Stimulated activated CD8-positive, alpha-beta memory T cell treated with anti-CD3 and anti-CD28 coated beads, Interleukin-7, amount 100 ng/mL, for 1 hour (primary cell): Measurements from ENCODE around the gene APEH.

Experiments used
- DNase-seq, 2 donors: peaks; one replicate each; pipeline ENCODE4 v3.0.0-alpha.2; 2020; ENCODE audit warnings: low read depth in 2 of 2

The APEH gene

DNA sequence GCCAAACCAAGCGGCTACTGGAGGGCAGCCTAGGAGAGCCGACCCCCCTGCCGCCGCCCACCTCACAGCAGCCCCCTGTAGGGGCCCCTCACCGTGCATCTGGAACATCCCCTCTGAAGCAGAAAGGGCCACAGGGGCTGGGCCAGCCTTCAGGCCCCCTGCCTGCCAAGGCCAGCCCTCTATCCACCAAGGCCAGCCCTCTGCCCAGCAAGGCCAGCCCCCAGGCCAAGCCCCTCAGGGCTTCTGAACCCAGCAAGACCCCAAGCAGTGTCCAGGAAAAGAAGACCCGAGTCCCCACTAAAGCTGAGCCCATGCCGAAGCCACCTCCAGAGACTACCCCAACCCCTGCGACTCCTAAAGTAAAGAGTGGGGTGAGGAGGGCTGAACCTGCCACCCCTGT lies 23.5 kb upstream of the APEH start:
- DNase-seq, result no peak

DNA sequence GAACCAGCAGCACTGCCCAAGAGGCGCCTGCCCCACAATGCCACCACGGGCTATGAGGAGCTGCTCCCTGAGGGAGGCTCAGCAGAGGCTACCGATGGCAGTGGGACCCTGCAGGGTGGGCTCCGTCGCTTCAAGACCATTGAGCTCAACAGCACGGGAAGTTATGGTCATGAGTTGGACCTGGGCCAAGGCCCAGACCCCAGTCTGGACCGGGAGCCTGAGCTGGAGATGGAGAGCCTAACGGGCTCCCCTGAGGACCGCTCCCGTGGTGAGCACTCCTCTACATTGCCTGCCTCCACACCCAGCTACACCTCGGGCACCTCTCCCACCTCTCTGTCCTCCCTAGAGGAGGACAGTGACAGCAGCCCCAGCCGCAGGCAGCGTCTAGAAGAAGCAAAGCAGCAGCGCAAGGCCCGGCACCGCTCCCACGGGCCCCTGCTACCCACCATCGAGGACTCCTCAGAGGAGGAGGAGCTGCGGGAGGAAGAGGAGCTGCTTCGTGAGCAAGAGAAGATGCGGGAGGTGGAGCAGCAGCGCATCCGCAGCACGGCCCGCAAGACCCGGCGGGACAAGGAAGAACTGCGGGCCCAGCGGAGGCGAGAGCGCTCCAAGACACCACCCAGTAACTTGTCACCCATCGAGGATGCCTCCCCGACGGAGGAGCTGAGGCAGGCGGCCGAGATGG lies 21.8 kb upstream of the APEH start:
- DNase-seq, result no peak

DNA sequence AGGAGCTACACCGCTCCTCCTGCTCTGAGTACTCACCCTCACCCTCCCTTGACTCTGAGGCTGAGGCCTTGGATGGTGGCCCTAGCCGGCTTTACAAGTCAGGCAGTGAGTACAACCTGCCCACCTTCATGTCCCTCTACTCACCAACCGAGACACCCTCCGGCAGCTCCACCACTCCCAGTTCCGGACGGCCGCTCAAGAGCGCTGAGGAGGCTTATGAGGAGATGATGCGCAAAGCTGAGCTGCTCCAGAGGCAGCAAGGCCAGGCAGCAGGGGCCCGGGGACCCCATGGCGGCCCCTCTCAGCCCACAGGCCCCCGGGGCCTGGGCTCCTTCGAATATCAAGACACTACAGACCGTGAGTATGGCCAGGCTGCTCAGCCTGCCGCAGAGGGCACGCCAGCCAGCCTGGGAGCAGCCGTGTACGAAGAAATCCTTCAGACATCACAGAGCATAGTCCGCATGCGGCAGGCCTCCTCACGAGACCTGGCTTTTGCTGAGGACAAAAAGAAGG lies 21.2 kb upstream of the APEH start:
- DNase-seq, result no peak

DNA sequence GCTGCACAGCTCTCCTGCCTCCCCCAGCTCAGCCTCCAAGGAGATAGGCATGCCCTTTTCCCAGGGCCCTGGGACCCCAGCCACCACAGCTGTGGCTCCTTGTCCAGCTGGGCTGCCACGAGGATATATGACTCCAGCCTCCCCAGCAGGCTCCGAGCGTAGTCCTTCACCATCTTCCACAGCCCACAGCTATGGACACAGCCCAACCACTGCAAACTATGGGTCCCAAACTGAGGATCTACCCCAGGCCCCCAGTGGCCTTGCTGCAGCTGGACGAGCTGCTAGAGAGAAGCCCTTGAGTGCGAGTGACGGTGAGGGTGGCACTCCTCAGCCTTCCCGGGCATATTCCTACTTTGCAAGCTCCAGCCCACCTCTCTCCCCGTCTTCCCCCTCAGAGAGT lies 20.5 kb upstream of the APEH start:
- no peak for DNase-seq

DNA sequence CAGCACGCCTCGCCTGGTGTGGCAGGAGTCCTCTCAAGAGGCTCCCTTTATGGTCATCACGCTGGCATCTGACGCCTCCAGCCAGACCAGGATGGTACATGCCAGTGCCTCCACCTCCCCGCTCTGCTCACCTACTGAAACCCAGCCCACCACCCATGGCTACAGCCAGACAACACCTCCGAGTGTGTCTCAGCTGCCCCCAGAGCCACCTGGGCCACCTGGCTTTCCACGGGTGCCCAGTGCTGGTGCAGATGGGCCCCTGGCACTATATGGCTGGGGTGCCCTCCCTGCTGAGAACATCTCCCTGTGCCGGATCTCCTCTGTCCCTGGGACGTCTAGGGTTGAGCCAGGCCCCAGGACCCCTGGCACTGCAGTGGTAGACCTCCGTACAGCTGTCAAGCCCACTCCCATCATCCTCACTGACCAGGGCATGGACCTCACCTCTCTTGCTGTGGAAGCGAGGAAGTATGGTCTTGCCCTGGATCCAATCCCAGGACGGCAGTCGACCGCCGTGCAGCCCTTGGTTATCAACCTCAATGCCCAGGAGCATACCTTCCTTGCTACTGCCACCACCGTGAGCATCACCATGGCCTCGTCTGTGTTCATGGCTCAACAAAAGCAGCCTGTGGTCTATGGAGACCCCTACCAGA lies 19.9 kb upstream of the APEH start:
- no peak for DNase-seq

DNA sequence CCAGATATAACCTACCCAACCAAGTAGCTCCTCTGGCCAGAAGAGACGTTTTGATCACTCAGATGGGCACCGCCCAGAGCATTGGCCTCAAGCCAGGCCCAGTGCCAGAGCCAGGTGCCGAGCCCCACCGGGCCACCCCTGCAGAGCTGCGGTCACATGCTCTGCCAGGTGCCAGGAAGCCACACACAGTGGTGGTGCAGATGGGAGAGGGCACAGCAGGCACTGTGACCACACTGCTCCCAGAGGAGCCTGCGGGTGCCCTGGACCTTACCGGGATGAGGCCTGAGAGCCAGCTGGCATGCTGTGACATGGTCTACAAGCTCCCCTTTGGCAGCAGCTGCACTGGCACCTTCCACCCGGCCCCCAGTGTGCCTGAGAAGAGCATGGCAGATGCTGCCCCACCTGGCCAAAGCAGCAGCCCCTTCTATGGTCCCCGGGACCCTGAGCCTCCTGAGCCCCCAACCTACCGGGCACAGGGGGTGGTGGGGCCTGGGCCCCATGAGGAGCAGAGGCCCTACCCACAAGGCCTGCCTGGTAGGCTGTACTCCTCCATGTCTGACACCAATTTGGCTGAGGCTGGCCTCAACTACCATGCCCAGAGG lies 19.1 kb upstream of the APEH start:
- DNase-seq, result no peak

DNA sequence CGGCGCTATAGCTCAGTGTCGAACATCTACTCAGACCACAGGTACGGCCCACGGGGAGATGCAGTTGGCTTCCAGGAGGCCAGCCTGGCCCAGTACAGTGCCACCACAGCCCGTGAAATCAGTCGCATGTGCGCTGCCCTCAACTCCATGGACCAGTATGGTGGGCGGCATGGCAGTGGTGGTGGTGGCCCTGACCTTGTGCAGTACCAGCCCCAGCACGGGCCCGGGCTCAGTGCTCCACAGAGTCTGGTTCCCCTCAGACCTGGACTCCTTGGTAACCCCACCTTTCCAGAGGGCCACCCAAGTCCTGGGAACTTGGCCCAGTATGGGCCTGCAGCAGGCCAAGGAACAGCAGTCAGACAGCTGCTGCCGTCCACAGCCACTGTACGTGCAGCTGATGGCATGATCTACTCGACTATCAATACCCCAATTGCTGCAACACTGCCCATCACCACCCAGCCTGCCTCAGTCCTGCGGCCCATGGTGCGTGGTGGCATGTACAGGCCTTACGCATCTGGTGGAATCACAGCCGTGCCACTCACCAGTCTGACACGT lies 18.3 kb upstream of the APEH start:
- no peak for DNase-seq

DNA sequence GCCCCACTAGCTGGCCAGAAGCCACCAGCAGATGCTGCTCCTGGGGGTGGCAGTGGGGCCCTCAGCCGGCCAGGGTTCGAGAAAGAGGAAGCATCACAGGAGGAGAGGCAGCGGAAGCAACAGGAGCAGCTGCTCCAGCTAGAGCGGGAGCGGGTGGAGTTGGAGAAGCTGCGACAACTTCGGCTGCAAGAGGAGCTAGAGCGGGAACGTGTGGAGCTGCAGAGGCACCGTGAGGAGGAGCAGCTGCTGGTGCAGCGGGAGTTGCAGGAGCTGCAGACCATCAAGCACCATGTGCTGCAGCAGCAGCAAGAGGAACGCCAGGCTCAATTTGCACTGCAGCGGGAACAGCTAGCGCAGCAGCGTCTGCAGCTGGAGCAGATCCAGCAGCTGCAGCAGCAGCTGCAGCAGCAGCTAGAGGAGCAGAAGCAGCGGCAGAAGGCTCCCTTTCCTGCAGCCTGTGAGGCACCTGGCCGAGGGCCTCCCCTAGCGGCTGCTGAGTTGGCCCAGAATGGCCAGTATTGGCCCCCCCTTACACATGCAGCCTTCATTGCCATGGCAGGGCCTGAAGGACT lies 17.5 kb upstream of the APEH start:
- no peak for DNase-seq

DNA sequence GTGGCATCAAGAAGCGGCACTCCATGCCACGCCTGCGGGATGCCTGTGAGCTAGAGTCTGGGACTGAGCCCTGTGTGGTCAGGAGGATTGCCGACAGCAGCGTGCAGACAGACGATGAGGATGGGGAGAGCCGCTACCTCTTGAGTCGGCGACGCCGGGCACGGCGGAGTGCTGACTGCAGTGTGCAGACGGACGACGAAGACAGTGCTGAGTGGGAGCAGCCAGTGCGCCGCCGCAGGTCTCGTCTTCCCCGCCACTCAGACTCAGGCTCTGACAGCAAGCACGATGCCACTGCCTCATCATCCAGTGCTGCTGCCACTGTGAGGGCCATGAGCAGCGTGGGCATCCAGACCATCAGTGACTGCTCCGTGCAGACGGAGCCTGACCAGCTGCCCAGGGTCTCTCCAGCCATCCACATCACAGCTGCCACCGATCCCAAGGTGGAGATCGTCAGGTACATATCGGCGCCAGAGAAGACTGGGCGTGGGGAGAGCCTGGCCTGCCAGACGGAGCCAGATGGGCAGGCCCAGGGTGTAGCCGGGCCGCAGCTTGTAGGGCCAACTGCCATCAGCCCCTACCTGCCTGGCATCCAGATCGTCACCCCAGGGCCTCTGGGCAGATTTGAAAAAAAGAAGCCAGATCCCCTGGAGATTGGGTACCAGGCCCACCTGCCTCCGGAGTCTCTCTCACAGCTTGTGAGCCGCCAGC lies 16.8 kb upstream of the APEH start:
- no peak for DNase-seq

DNA sequence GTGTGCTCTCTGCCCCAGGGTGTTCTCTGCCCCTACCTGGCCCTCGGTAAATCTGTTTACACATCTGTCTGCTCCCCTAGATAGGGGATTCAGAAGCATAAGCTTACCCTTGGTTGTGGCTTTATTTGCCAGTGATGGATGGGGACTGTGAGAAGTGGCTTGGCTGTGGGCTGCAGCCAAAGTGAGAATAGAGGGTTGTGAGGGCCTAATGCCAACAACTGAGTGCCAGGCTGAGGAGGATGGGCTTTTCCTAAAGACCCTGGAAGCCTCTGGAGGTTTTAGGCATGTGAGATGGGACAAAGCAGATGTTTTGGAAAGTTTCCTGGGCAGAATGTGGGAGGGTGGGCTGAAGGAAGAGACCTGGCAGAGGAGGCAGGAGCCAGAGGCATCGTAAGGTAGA lies 15.4 kb upstream of the APEH start:
- DNase-seq, result no peak

DNA sequence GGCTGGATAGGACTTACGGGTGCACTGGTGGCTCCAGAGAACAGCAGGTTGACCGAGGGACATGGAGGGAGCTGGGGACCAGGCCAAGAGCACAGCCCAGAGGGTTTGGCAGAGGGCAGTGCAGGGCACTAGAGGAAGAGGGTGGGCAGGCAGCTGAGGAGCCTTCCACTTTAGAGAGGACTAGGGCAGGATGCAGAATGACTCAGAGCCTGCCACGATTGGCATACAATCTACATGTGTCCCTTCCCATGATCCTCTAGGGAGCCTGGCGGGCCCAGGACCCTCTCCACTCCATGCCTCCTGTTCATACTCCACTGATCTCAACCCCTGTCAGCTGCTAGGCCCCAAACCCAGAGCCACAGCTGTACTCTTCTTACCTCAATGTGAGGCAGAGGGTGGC lies 14.4 kb upstream of the APEH start:
- DNase-seq, result no peak

DNA sequence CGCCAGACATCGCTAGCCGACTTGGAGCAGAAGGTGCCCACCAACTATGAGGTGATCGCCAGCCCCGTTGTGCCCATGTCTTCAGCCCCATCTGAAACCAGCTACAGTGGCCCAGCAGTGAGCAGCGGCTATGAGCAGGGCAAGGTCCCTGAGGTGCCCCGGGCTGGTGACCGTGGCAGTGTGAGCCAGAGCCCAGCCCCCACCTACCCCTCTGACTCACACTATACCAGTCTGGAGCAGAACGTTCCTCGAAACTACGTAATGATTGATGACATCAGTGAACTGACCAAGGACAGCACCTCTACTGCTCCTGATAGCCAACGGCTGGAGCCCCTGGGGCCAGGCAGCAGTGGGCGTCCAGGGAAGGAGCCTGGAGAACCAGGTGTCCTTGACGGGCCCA lies 12.9 kb upstream of the APEH start:
- DNase-seq, result no peak

DNA sequence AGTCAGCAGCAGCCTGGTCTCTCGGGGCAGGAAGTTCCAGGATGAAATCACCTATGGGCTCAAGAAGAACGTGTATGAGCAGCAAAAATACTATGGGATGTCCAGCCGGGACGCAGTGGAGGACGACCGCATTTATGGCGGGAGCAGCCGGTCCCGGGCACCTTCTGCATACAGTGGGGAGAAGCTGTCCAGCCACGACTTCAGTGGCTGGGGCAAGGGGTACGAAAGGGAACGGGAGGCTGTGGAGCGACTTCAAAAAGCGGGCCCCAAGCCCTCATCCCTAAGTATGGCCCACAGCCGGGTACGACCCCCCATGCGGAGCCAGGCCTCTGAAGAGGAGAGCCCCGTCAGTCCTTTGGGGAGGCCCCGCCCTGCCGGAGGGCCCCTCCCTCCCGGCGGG lies 12.1 kb upstream of the APEH start:
- no peak for DNase-seq

DNA sequence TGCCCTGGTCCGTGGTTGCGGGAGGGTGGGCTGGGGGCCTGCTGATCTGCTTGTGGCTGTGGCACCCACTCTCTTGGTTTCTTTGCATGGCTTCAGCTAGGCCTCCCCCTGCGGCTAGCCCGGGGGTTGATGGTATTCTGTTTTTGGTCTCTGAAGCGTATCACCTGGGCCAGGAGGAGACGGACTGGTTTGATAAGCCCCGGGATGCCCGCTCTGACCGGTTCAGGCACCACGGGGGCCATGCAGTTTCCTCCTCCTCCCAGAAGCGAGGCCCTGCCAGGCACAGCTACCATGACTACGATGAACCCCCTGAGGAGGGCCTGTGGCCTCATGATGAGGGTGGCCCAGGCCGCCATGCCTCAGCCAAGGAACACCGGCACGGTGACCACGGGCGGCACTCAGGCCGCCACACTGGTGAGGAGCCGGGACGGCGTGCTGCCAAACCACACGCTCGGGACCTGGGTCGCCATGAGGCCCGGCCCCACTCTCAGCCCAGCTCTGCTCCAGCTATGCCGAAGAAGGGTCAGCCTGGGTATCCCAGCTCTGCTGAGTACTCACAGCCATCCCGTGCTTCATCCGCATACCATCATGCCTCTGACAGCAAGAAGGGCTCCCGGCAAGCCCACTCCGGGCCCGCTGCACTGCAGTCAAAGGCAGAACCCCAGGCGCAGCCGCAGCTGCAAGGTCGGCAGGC lies 11.3 kb upstream of the APEH start:
- no peak for DNase-seq

DNA sequence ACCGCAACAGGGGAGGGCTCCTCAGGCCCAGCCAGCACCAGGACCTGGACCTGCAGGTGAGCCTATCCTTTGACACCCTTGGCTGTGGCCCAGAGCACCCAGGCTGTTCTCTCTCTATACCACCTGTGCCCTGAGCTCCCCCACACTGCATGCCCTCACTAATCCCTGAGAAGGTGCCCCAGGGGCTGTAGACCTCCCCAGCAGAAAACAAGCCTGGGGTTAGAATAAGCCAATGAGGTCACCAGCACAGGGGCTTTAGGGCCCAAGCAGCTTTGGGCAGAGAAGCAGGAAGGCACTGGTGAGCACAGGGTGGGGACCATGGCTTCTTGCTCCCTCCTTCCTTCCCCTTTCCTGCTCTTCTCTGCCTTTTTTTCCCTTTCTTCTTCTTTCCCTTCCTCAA lies 10.3 kb upstream of the APEH start:
- no peak for DNase-seq

DNA sequence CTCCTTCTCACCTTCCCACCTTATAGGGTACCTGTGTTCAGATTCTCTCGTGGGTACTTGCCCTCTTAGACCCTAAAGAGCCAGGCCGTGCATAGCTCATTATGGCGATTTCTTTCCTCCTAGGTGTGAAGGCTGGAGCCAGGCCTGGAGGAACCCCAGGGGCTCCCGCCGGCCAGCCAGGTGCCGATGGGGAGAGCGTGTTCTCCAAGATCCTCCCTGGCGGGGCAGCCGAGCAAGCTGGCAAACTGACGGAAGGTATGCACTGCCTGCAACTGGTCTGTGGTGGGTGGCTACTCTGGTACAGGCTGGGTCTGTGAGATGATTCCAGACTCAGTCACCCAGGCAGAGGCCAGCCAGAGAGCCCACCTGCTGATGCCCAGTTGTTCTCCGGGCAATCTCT lies 9.9 kb upstream of the APEH start:
- DNase-seq, result no peak

DNA sequence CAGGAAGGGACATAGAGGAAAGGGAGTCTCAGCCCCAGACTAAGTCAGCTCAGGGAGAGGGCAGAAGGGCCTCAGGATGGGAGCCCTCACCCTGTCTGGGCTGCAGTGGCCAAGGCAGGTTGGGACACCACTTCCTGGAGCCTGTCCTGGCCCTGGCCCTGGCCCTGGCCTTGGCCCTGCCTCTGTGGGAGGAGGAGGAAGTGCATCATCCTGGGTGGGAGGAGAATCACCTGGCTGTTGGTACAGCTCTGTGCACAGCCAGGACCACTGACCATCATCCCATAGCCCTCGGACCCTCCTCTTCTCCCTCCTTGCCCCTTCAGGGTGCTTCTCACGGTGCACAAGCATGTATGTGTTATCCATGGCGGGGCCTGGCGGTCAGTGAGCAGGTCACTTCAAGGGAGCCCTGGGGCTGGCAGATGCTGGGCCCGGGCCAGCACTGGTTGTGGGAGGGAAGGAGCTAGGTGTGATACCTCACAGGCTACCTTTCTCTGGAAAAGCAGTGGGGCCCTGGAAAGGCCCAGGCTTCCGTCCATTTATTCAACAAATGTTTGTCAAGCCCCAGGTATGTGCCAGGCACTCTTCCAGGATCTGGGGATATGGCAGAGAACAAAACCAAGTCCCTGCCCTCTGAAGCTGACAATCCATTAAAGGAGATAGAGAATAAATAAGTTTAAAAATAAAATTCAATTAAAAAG lies 8.2 kb upstream of the APEH start:
- DNase-seq, result no peak

DNA sequence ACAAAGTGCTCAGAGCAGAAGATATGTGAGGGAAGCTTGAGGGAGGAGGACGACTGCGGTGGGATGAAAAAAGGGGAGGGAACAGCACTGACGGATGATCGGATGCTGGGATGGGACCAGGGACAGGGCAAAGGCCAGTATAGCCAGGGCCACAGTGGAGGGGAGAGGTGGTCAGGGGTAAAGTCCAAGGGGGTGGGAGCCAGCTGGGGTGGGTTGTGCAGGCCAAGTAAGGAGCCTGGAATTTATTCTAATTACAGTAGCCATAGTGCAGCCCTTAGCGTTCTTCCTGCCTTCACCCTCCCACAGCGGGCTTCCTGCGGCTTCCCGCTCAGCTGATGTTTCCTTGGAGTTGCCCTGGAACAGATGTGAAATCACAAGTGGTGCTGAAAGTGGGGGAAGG lies 7.6 kb upstream of the APEH start:
- no peak for DNase-seq

DNA sequence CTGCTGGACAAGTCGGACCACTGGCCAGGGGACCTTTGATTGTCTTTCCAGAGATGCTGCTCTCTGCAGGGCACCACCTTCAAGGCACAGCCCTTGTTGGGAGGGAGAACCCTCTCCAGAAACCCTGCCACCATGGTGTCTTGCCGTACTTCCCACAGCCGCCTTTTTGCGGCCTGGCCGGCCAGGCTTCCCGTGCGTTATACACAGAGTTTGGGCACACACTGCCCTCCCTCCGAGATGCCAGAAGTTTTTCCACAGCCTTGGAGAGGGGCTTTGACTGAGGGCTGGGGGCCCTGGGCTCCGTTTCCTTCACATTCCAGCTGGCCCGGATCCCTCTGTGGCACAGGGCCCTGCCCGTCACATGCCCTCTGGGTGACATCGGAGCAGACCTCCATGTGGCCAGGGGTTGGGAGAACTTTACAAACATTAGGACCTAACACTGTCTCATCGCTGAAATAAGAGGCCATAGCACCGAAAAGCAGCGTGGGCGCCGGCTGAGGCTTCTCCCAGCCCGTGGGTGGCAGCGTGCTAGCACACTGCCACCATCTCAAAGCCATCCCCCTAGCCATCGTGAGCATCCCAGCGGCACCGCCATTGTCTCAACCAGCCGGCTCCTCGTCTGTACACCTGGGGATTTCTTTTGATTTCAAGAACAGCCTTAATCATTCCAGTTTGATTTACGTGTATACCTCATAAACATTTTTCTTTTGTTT lies 6.3 kb upstream of the APEH start:
- DNase-seq, result no peak

DNA sequence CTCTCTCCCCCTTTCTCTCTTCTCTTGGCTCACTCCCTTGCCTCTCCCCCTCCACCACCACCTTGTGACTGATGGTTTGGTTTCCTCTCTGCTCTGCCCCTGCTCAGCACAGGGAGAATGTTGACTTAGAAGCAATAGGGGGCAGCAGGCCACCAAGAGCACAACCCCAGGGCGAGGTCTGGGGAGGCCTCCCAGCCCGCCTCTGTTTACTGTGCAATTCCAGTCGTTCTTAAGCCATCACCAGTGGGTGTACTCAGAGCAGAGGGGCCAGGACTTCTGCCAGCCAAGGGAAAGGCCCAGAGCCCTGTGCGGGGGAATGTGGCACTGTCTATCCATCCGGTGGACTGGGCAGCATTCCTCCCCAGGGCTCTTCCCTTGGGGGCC lies 5.7 kb upstream of the APEH start:
- DNase-seq, result no peak
